ENCODE results near the gene RABGAP1L.
"Not testable (repeated sequence)": the region's sequence is repeated elsewhere in the genome, so short reads cannot be mapped to it uniquely, and the experiment has no call there.

RABGAP1L gene

DNA sequence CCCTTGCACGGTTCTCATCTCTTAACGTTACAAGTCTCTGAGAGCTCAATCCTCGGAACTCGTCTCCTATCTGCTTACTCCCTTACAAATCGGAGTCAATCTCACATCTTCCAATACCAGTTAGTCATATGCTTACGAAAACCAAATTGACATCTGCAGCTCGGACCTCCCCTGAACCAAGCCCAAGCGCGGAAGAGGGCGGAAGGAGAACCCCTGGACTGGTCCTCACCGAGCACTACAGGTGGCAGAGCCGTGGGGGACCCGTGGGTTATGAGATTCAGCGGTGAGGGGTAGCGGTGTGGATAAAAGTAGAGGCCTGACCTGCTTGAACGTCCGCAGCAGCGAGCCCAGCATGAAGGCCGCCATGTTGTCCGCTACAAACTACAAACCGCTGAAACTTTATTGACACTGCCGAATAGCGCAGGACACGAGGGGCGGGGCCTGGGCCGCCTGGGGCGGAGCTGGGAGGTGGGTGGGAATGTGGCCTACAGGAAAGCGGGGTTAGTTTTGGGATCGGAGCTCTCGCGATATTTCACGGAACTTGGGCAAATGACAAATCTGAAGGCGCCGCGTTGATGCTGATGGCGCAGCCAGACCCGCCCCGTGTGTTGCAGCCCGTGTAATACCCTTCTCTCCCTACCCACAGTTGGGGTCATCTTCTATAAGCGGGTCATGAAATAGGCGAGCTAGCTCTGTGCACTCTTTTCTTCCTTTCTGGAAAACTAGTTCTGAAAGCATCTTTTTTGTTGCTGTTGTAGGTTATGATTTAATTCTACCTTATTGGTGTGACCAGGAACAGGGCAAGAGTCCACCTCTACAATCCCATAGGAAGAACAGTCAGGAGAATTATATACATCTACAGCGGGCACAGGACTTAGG is 864.0 kb downstream of the RABGAP1L start, which contains the start of gene MRPS14:
Gene MRPS14, minus strand, starts transcription at position 383 of the 879 bp plus-strand sequence. Its CDS starts 17 bp downstream, at position 366.
- no peak for TF ChIP-seq CTCF (IDR thresholded peaks at IDR 0.05; ENCODE audit: insufficient read depth, missing control alignments)
- FAIRE-seq, result peak; percentile 94
- peak; percentile 86 for DNase-seq (ENCODE audit: insufficient read length, low spot score)

- DNase-seq (ENCODE audit: insufficient read length, low spot score), result not testable (repeated sequence)
Observed at GRCh38 chr1:175023922-175024242, 864.6 kb downstream of the RABGAP1L start.

GRCh38 chr1:175024773-175025172 is 865.5 kb downstream of the RABGAP1L start:
- no peak for TF ChIP-seq CTCF (IDR thresholded peaks at IDR 0.05; ENCODE audit: insufficient read depth, missing control alignments)
- FAIRE-seq, result no peak
- DNase-seq (ENCODE audit: insufficient read length, low spot score), result no peak

More at GRCh38 chr1:175023922-175024242, 864.6 kb downstream of the RABGAP1L start:
- FAIRE-seq, result not testable (repeated sequence)

DNA sequence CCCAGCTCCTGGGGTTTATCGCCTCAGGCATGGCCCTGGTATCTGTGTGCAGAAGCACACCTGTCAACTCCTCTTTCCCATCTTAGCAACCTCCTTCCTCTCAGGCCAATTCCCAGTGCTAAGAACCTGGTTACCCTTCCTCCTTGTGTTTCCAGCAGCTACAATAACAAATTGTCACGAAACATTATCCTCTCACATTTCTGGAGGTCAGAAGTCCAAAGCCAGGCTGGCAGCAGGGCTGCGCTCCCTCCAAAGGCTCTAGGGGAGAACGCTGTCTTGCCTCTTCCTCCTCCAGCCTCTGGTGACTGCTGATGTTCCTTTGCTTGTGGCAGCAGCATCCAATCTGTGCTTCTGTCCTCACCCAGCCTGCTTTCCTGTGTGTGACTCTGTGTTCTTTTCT is 874.6 kb downstream of the RABGAP1L start:
- DNase-seq (ENCODE audit: insufficient read length, low spot score) (no peak), FAIRE-seq (no peak)
- TF ChIP-seq CTCF (IDR thresholded peaks at IDR 0.05; ENCODE audit: insufficient read depth, missing control alignments), result no peak

GRCh38 chr1:175034775-175035174 is 875.5 kb downstream of the RABGAP1L start:
- no peak for TF ChIP-seq CTCF (IDR thresholded peaks at IDR 0.05; ENCODE audit: insufficient read depth, missing control alignments)
- DNase-seq (ENCODE audit: insufficient read length, low spot score) (no peak), FAIRE-seq (no peak)

GRCh38 chr1:175035865-175036264 is 876.5 kb downstream of the RABGAP1L start:
- no peak for FAIRE-seq

GRCh38 chr1:175036476-175036875 is 877.2 kb downstream of the RABGAP1L start:
- FAIRE-seq, result no peak

More at GRCh38 chr1:175035865-175036264, 876.5 kb downstream of the RABGAP1L start:
- no peak for TF ChIP-seq CTCF (IDR thresholded peaks at IDR 0.05; ENCODE audit: insufficient read depth, missing control alignments)
- DNase-seq (ENCODE audit: insufficient read length, low spot score), result no peak

More at GRCh38 chr1:175036476-175036875, 877.2 kb downstream of the RABGAP1L start:
- no peak for DNase-seq (ENCODE audit: insufficient read length, low spot score)
- TF ChIP-seq CTCF (IDR thresholded peaks at IDR 0.05; ENCODE audit: insufficient read depth, missing control alignments), result no peak
